Neutrophil (primary cell): ENCODE data around the gene TMEM30A.

Experiments used
- H3K27ac ChIP-seq: fragments of 200-600 bp; sonication (generic); 2 replicates; pipeline ENCODE4 v1.5.1; 2016; ENCODE audit warnings: mild to moderate bottlenecking, moderate library complexity
- H3K27me3 ChIP-seq: fragments of 200-600 bp; sonication (generic); 2 replicates; pipeline ENCODE4 v1.6.0; 2016; ENCODE audit warnings: mild to moderate bottlenecking
- H3K36me3 ChIP-seq: fragments of 200-600 bp; sonication (generic); 2 replicates; pipeline ENCODE4 v1.5.1; 2017
- H3K4me1 ChIP-seq, 2 experiments: fragments of 200-600 bp in 1 of 2; sonication (generic) in 1 of 2; 1 replicate in 1 of 2; 2 replicates in 1 of 2; pipeline versions ENCODE4 v1.5.1 to v1.6.1; 2013 to 2016; ENCODE audit warnings: low read depth in 1 of 2, low read length in 1 of 2, mild to moderate bottlenecking in 1 of 2, moderate library complexity in 1 of 2; ENCODE audit not compliant: control insufficient read depth in 1 of 2, insufficient read depth in 1 of 2
- H3K4me3 ChIP-seq, 2 experiments: fragments of 200-600 bp in 1 of 2; sonication (generic) in 1 of 2; 1 replicate in 1 of 2; 2 replicates in 1 of 2; pipeline ENCODE4 v1.5.1; 2013 to 2016; ENCODE audit warnings: low read depth in 1 of 2, low read length in 1 of 2, mild to moderate bottlenecking in 1 of 2, moderate library complexity in 1 of 2
- H3K9me3 ChIP-seq: fragments of 200-600 bp; sonication (generic); 2 replicates; pipeline ENCODE4 v1.5.1; 2016
- TF ChIP-seq, protein P1 (sequence below): fragments of 200-600 bp; sonication (generic); IDR thresholded peaks from 2 replicates; pipeline ENCODE4 v1.5.1; 2016; ENCODE audit warnings: antibody characterized with exemption

TMEM30A gene

DNA sequence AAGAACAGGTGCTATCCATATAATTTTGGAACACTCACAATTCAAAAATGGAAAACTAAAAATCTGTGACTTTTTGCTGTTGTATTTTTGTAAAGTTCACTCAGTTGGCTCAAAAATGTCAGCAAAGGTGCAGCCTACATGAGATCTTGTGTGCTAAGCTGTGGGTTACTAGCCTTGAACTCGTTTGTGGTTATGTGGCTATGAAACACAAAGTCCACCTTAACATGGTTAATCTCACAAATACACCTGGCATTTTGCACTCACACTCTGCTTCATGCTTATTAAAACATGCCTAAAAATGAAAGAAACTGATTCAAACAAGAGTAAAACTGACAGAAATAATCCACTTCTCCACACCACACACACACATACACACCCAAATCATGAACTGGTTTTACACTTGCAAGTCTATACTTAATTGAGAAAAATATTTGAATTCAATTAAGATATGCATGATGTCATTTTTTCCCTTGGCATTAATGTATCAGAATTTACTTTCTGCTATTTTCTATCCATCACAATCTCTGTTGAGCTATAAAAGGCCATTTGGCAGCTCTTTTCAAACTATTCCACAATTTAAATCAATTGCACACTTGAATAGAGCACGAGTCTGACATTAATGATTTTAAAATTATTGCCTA is 22.9 kb upstream of the TMEM30A start:
- TF ChIP-seq, protein P1, sequence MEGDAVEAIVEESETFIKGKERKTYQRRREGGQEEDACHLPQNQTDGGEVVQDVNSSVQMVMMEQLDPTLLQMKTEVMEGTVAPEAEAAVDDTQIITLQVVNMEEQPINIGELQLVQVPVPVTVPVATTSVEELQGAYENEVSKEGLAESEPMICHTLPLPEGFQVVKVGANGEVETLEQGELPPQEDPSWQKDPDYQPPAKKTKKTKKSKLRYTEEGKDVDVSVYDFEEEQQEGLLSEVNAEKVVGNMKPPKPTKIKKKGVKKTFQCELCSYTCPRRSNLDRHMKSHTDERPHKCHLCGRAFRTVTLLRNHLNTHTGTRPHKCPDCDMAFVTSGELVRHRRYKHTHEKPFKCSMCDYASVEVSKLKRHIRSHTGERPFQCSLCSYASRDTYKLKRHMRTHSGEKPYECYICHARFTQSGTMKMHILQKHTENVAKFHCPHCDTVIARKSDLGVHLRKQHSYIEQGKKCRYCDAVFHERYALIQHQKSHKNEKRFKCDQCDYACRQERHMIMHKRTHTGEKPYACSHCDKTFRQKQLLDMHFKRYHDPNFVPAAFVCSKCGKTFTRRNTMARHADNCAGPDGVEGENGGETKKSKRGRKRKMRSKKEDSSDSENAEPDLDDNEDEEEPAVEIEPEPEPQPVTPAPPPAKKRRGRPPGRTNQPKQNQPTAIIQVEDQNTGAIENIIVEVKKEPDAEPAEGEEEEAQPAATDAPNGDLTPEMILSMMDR, result no peak
- no peak overlapping the region for H3K27ac ChIP-seq

DNA sequence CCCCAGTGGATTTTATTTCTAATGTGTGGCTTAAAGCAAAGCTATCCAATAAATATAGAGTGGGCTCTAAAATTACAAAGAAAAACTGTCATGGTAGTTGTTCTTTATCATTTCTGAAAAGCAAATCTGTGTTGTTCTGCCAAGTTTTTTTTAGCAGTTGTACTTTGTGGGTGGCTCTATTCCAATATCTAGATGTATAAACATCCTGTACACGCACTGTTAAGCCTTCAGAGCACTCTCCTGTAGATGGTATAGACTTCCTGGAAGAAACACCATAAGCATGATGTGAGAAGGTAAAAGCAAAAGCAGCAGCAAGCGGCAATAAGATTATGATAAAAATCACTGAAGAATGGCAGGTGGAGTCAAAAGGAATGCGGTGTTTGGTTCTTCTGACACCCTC is 21.5 kb upstream of the TMEM30A start:
- peaks cover 15 to 21% of the 10 kb centered on the region in 2 experiments for H3K4me1 ChIP-seq

More for the DNA sequence above, 22.9 kb upstream of the TMEM30A start:
- Histone ChIP-seq H3K4me3 (no peak overlapping the region), H3K36me3 (no peaks in the 10 kb centered on the region), H3K9me3 (no peaks in the 10 kb centered on the region), H3K4me1 (peaks cover 2 to 7% of the 10 kb centered on the region in 2 experiments), H3K27me3 (peaks cover 68% of the 10 kb centered on the region)

DNA sequence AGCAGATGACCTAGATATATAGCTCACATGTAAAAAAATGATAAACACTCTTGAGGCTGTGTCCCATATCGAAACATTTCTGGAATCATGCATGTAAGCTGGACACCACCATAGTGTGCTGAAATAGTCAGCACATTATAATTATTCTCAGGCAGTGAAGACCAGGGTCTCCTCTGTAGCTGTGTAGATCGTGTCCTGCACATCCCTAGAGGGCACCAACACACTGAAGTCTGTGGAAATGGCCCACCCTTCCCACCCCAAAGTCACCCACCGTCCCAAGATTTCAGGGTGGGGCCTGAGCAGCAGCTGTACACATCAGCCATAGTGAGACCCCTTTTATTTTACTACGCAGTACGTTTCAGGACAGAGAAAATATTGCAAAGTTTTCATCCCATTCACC is 21.0 kb upstream of the TMEM30A start:
- no peak overlapping the region for H3K4me3 ChIP-seq
- peaks cover 60% of the 10 kb centered on the region for H3K27me3 ChIP-seq
- no peak overlapping the region for H3K27ac ChIP-seq
- H3K9me3 ChIP-seq, result no peaks in the 10 kb centered on the region
- peaks cover 17 to 26% of the 10 kb centered on the region in 2 experiments for H3K4me1 ChIP-seq
- no peaks in the 10 kb centered on the region for H3K36me3 ChIP-seq
- TF ChIP-seq, protein P1, result no peak

More for the DNA sequence above, 21.5 kb upstream of the TMEM30A start:
- Histone ChIP-seq H3K27me3 (peaks cover 61% of the 10 kb centered on the region), H3K27ac (no peak overlapping the region), H3K4me3 (no peak overlapping the region), H3K9me3 (no peaks in the 10 kb centered on the region), H3K36me3 (no peaks in the 10 kb centered on the region)
- TF ChIP-seq, protein P1, result no peak

DNA sequence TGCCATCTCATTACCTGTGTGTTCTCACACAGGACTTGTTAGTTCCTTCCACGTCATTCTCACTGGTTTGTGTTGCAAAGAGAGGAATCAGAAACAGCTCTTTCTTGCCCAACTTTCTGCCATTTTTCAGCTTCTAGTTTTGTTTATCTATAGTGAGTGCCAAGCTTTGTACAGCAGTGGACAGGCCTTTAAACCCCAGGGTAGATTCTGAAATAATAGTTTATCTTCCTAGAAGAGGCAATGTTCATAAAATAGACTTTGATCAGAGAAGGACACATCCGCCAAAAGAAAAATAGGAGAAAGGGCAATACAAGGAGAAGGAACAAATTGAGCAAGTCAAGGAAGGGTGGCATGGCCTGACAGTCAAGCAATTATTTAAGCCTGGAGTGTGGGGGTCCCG is 17.7 kb upstream of the TMEM30A start:
- TF ChIP-seq, protein P1, result no peak
- Histone ChIP-seq H3K9me3 (no peaks in the 10 kb centered on the region), H3K36me3 (no peaks in the 10 kb centered on the region)

DNA sequence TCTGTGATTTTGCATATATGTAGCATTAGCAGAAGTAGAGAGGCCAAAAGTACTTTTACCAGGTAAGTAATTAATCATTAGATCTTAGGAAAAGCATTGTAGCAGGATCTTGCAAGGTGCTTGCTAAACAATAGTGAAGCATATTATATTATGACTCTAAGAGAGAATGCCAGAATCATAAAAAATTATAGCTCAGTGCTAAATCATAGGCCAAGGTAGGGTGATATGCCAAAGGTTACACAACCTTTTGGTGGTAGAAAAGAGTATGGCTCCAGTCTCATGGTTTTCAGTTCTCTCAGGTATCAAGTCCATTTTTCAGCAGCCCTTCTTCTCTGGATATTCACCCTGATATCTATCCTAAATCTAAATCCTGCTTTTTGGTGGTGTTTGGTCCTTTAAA is 16.9 kb upstream of the TMEM30A start:
- Histone ChIP-seq H3K27ac (peak overlapping the region; percentile 83), H3K4me3 (no peak overlapping the region), H3K27me3 (peaks cover 24% of the 10 kb centered on the region), H3K36me3 (no peaks in the 10 kb centered on the region), H3K4me1 (peaks cover 27 to 38% of the 10 kb centered on the region in 2 experiments), H3K9me3 (no peaks in the 10 kb centered on the region)
- TF ChIP-seq, protein P1, result no peak

More for the DNA sequence above, 17.7 kb upstream of the TMEM30A start:
- Histone ChIP-seq H3K27ac (peak overlapping the region; percentile 83), H3K4me3 (peak overlapping the region in 1 of 2 experiments; percentile 30), H3K4me1 (peaks cover 27 to 38% of the 10 kb centered on the region in 2 experiments), H3K27me3 (peaks cover 31% of the 10 kb centered on the region)
